ENCODE results near the gene TTC27. TPM values are rescaled to one million over a fixed set of nuclear protein-coding genes. Genes with fewer than 3 reads are reported as not detected.

The TTC27 gene
- total RNA-seq, 1 experiment from 2014 or later = 25.1 TPM

GRCh38 chr2:32768387-32769174 is 140.7 kb downstream of the TTC27 start (continued):
- TF ChIP-seq ATF2 (CRISPR knock-in tag; IDR thresholded peaks at IDR 0.05; ENCODE audit: borderline replicate concordance, low read depth) = no peak
- no peak for TF ChIP-seq ZNF121 (CRISPR knock-in tag; IDR thresholded peaks at IDR 0.05)
- no peak for TF ChIP-seq MYBL2 (CRISPR knock-in tag; IDR thresholded peaks at IDR 0.05)
- no peak for TF ChIP-seq RELA (CRISPR knock-in tag; IDR thresholded peaks at IDR 0.05; ENCODE audit: borderline replicate concordance)

- no peak for ATAC-seq
- Mint-ChIP-seq H3K9me3 (no peaks in the 10 kb centered on the region), H3K4me1 (peaks cover 7% of the 10 kb centered on the region), H3K27me3 (ENCODE audit: low read depth) (no peaks in the 10 kb centered on the region), H3K4me3 (no peak overlapping the region), H3K27ac (no peak overlapping the region), H3K36me3 (no peaks in the 10 kb centered on the region)
- no peak for DNase-seq (ENCODE audit: low spot score)
- no peak for TF ChIP-seq JUN (CRISPR knock-in tag; IDR thresholded peaks at IDR 0.05)
- no peak for TF ChIP-seq ZNF317 (CRISPR knock-in tag; IDR thresholded peaks at IDR 0.05; ENCODE audit: borderline replicate concordance, low read depth)
- TF ChIP-seq NFYB (CRISPR knock-in tag; conservative IDR thresholded peaks at IDR 0.05; ENCODE audit: low read depth) = no peak
- TF ChIP-seq TEAD4 (CRISPR knock-in tag; IDR thresholded peaks at IDR 0.05) = no peak
- no peak for TF ChIP-seq ZNF423 (CRISPR knock-in tag; IDR thresholded peaks at IDR 0.05)
- TF ChIP-seq ATF2 (CRISPR knock-in tag; IDR thresholded peaks at IDR 0.05; ENCODE audit: borderline replicate concordance, low read depth) = no peak
- TF ChIP-seq RELA (CRISPR knock-in tag; IDR thresholded peaks at IDR 0.05; ENCODE audit: borderline replicate concordance) = no peak
- TF ChIP-seq ATF6 (CRISPR knock-in tag; IDR thresholded peaks at IDR 0.05) = no peak
- no peak for TF ChIP-seq ZNF232 (CRISPR knock-in tag; IDR thresholded peaks at IDR 0.05)
- TF ChIP-seq ELF4 (CRISPR knock-in tag; IDR thresholded peaks at IDR 0.05; ENCODE audit: low read depth) = no peak
- POLR2A ChIA-PET = no interaction called here
- CTCF ChIA-PET = no interaction called here
These were observed 142.5 kb downstream of the TTC27 start for GRCh38 chr2:32770360-32770759.

- H3K36me3 Mint-ChIP-seq = no peaks in the 10 kb centered on the region
- POLR2A ChIA-PET = interaction anchor here (0.5 kb wide), 1 partner anchor 684 kb away, joined by 4 read pairs; no protein-coding TSS in a partner anchor
- peaks cover 7% of the 10 kb centered on the region for H3K4me1 Mint-ChIP-seq
- DNase-seq (ENCODE audit: low spot score) (peak; percentile 17), ATAC-seq (peak; percentile 90)
- H3K4me3 Mint-ChIP-seq = no peak overlapping the region
- TF ChIP-seq EMX1 (CRISPR knock-in tag; IDR thresholded peaks at IDR 0.05) (no peak), GTF2I (CRISPR knock-in tag; conservative IDR thresholded peaks at IDR 0.05) (no peak), CTCF (IDR thresholded peaks at IDR 0.05) (peak; percentile 50), E2F5 (CRISPR knock-in tag; IDR thresholded peaks at IDR 0.05) (no peak)
- no peaks in the 10 kb centered on the region for H3K27me3 Mint-ChIP-seq (ENCODE audit: low read depth)
- CTCF ChIA-PET = interaction anchor here (1.0 to 2.8 kb wide), 5 partner anchors 172 to 810 kb away, joined by 3 to 8 read pairs (median 3); no protein-coding TSS in a partner anchor
- H3K27ac Mint-ChIP-seq = no peak overlapping the region
- 0 out of 2 replicates have a peak, but pooled peaks cover 3% of the 10 kb centered on the region for H3K9me3 Mint-ChIP-seq
These were observed 145.0 kb downstream of the TTC27 start for GRCh38 chr2:32772638-32773447.

All from WTC11 (cell line).